NAMALWA (cell line): ENCODE results near the gene CDH2.

Experiments
- DNase-seq: peaks from one replicate; pipeline ENCODE4 v3.0.0-alpha.2; 2015; ENCODE audit warnings: low spot score

Gene CDH2

GRCh38 chr18:28040716-28041115 lies 136.2 kb downstream of the CDH2 start:
- DNase-seq: no peak

DNA sequence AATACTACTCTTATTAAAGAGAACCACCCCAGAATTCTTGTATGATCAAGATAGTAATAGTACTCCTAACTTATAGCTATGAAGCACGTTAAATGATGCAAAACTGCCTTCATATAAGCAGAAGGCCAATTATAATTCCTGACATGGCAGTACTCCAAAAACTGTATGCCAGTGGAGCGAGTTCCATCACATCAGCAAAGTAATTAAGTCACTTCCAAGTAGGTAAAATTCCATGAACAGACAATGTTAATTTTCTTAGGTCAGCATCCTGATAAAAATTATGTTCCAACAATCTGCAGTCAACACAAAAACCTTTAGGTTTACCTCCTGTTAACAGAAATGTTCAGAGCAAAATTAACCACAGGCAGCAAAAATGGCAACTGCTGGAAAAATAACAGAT lies 136.7 kb downstream of the CDH2 start:
- no peak for DNase-seq

DNA sequence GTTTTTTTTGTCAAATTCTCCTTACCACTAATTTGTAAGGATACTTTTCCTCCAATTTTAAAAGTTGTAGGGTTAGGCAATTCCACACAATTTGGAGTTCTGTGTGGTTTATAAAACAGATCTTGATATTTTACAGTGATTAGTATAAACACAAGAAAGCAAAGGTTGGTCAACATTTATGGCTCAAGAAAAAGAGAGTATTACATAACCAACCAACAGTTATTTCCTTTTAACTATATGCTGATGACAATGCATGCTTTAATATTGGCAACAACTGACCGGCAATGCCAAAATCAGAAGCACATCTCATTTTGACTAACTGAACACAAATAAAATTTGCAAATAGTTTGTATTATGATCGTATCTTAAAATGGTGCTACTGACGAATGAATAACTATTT lies 137.2 kb downstream of the CDH2 start:
- DNase-seq: no peak

GRCh38 chr18:28039078-28039477 lies 137.9 kb downstream of the CDH2 start:
- DNase-seq: no peak

GRCh38 chr18:28036488-28036887 lies 140.4 kb downstream of the CDH2 start:
- DNase-seq: no peak

GRCh38 chr18:28034567-28034966 lies 142.4 kb downstream of the CDH2 start:
- no peak for DNase-seq

DNA sequence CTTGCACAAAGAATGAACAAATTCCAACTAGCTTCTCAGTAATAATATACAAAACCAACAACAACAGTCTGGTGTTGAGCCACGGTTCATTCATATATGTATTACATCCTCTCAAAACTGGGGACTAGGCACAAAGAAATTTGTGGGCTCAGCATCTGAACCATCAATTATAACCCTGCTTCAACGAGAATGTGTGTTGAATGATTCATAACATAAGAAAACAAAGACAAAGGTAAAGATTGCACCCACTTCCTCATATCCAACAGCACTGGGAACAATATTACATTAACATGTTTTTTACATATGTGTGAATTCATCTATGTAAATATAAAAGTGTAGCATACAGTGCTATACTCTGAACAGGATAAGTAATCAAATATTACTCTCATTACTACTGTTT lies 144.8 kb downstream of the CDH2 start:
- DNase-seq: no peak

GRCh38 chr18:28030458-28030857 lies 146.5 kb downstream of the CDH2 start:
- no peak for DNase-seq

DNA sequence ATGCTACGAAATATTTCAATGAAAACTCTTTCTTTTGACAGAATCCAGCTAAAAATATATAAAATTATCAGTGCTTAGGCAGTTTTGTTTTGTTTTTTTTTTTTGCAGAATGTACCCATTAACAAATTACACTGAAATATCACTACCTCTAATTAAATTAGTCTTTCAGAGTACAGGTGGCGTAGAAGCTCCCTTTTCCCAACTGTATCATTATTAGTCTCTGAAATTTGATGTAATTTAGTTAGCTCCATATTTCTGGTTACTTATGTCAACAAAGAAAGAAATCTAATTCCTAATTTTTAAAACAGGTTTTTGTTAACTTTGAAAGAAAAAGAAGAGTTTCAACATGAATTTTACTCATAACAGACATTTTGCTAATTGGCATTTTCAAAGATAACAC lies 149.2 kb downstream of the CDH2 start:
- DNase-seq: no peak

DNA sequence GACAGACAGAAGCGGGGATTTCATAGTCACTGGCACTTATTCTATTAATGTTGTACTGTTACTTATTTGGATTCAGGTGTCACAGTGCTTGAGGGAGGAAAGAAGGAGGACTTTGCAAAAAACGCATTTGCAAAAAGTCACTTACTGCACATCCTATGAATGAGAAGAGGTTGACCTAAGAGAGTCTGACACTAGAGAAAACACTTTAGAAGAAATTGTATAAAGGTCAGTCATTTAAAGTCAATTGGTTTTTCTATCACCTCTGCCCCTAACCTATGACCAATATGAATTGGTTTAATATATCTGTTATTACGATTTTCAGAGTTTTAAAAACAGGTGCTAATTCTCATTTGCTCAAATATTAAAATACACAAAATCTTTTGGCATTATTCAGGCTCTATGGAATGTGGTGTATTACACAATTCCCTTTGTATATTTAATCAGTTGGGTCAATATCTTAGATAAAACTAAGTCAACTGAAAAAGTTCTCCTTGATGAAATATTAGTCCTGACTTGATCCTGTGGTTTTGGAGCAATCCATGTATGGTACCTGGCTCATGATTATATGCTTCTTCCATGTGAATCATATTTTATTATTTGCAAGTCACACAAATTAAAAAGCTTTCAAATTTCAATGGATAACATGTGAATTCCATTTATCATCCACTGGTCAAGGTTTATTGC lies 157.4 kb downstream of the CDH2 start:
- no peak for DNase-seq

DNA sequence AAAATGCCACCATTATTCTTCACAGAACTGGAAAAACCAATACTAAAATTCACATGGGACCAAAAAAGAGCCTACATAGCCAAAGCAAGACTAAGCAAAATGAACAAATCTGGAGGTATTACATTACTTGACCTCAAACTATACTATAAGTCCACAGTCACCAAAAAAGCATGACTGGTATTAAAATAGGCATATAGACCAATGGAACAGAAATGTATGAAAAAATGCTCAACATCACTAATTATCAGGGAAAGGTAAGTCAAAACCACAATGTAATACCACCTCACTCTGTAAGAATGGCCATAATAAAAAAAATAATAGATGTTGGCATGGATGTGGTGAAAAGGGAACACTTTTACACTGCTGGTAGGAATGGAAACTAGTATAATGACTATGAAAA lies 158.6 kb downstream of the CDH2 start:
- no peak for DNase-seq

DNA sequence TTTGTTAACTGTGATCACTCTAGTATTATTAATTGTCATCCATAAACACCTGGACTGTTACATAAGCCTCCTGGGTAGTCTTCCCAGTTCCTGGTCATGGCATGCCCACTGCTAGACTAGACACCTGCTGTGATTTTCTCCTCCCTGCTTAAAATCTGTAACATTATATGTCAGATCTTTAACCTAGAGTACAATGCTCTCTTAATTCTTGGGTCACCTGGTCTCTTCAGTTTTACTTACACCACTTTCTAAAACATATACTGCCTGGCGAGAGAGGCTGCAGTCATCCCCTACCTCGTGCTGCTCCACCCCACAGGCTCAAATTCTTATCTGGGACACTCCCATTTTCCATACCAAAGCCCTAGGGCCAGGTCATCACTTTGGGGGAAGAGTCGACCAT lies 161.3 kb downstream of the CDH2 start:
- no peak for DNase-seq

DNA sequence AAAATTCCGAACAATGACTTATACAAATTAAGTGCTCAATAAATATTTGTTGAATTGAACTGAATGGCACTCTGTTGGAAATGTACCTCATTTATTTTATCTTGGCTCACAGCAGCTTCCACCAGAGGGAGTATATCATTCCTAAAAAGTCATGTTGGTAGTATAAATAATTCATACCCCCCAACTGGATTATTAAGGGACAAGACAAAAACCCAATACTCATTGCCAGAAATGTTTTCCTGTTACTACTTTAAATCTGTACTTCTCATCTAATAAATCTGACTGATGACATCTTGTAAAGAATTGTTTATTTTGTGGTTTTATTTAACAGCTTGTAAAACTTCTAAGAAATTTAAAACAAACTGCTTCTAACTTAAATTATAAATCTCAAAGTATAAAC lies 163.9 kb downstream of the CDH2 start:
- peak; percentile 3 for DNase-seq

GRCh38 chr18:28012336-28012735 lies 164.6 kb downstream of the CDH2 start:
- no peak for DNase-seq

DNA sequence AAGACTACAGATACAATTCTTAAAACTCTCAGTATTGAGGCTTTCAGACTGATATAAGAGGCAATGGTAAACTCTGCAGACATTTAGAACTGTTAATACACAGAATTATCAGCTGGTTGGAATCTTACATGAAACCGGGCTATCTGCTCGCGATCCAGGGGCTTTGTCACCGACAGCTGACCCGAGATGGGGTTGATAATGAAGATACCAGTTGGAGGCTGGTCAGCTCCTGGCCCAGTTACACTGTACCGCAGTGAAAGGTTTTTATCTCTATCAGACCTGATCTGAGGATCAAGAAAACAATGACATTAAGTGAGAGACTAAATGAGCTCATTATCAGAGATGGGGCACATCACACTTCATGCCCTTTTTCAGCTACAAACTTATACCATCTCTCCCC lies 167.3 kb downstream of the CDH2 start:
- no peak for DNase-seq

GRCh38 chr18:28007841-28008240 lies 169.1 kb downstream of the CDH2 start:
- no peak for DNase-seq

DNA sequence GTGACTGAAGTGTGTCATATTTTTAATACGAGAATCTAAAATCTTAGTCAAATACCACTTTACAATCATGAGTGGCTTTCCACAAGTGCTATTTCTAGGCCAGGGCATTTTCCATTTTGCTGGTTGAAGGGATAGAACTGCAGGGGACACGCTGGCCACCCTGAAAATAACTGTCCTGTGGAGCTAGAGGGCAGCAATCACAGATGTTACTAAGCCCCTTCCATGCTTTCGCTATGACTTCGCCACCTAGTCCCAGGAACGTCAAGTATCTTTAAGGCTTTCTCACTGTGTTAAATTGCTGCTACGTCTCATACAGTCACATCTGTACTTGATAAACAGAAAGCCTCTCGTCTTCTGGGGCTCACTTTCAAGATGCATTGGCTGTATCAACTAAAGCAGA lies 171.8 kb downstream of the CDH2 start:
- no peak for DNase-seq

GRCh38 chr18:28004606-28005005 lies 172.3 kb downstream of the CDH2 start:
- DNase-seq: no peak

GRCh38 chr18:28003451-28003850 lies 173.5 kb downstream of the CDH2 start:
- DNase-seq: no peak

DNA sequence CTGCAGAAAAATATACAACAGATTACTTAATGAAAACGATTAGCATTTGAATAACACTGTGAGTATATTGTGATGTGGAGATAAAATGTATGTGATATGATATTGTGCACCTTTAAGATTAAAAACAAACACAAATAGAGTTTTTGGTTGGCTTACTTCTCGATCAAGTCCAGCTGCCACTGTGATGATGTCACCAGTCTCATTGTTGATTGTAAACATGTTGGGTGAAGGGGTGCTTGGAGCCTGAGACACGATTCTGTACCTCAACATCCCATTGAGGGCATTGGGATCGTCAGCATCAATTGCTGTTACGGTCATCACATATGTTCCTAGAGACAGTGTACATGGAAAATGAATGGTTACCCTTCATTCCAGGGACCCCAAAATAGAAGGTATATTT lies 174.1 kb downstream of the CDH2 start:
- no peak for DNase-seq

GRCh38 chr18:27996801-27997272 lies 180.1 kb downstream of the CDH2 start:
- DNase-seq: no peak

DNA sequence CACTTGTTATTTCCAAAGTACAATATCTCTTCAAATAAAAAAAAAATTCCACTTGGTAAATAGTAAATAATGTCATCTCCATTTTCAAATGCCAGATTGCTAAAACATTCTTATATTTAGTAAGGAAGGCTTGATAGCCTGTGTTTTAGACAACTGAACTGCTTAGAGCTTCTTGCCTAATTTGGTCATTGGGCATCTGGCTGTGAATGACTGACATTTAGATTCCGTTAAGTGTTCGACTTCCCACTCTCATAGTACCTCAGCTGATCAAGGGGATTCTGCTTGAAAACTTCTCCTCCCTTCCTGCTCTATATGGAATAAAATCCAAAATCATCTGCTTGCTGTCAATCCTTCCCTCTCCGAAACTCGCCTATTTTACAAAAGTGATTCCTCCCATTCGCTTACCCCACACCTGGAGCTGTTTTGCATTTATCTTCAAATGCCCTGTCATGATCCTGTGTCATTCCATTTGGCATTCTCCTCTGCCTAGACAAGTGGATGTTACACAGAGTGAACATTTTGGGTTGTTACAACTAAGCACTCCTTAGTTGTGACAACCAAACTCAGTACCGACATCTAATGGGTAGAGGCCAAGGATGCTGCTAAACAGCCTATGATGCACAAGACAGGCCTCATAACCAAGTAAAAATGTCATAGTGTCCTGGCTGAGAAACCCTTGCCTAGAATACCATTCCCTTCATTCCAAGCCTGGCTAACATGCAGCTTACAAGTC lies 181.0 kb downstream of the CDH2 start:
- no peak for DNase-seq

GRCh38 chr18:27994571-27994970 lies 182.4 kb downstream of the CDH2 start:
- DNase-seq: no peak

GRCh38 chr18:27991391-27991790 lies 185.5 kb downstream of the CDH2 start:
- DNase-seq: no peak
